Nephron (organoid): ENCODE measurements around the gene LRGUK.

Experiments
- H3K27ac Mint-ChIP-seq, 3 experiments: 2 replicates each; pipeline ENCODE4 v1.8.0; 2020; ENCODE audit warnings: mixed read lengths in 3 of 3, mild to moderate bottlenecking in 2 of 3, moderate library complexity in 1 of 3
- H3K27me3 Mint-ChIP-seq: 2 replicates; pipeline ENCODE4 v1.8.0; 2021; ENCODE audit warnings: low read depth, mild to moderate bottlenecking, moderate library complexity, mixed read lengths
- H3K36me3 Mint-ChIP-seq: 2 replicates; pipeline ENCODE4 v1.8.0; 2020; ENCODE audit warnings: low read depth, mixed read lengths
- H3K4me1 Mint-ChIP-seq: 2 replicates; pipeline ENCODE4 v1.8.0; 2020; ENCODE audit warnings: mixed read lengths
- H3K4me3 Mint-ChIP-seq, 3 experiments: 2 replicates each; pipeline ENCODE4 v1.8.0; 2020; ENCODE audit warnings: mild to moderate bottlenecking in 3 of 3, mixed read lengths in 3 of 3, moderate library complexity in 2 of 3
- H3K9me3 Mint-ChIP-seq: 2 replicates; pipeline ENCODE4 v1.8.0; 2020; ENCODE audit warnings: mixed read lengths
- CTCF ChIP-seq, 3 experiments: fragments of 200-600 bp; sonication (generic); IDR thresholded peaks; one replicate each; pipeline ENCODE4 v1.5.0; 2021; ENCODE audit warnings: antibody characterized with exemption in 3 of 3; ENCODE audit not compliant: unreplicated experiment in 3 of 3

Gene LRGUK

GRCh38 chr7:134098072-134098471 lies 29.1 kb upstream of the LRGUK start:
- H3K36me3 Mint-ChIP-seq: peaks cover 5% of the 10 kb centered on the region
- no peaks in the 10 kb centered on the region for H3K4me1 Mint-ChIP-seq
- no peak overlapping the region for H3K4me3 Mint-ChIP-seq
- peaks cover 37% of the 10 kb centered on the region for H3K9me3 Mint-ChIP-seq
- no peak for TF ChIP-seq CTCF (IDR thresholded peaks at IDR 0.05; ENCODE audit: unreplicated experiment in 3 of 3)
- H3K27me3 Mint-ChIP-seq: no peaks in the 10 kb centered on the region
- H3K27ac Mint-ChIP-seq: no peak overlapping the region

GRCh38 chr7:134101716-134102115 lies 25.4 kb upstream of the LRGUK start:
- TF ChIP-seq CTCF (IDR thresholded peaks at IDR 0.05; ENCODE audit: unreplicated experiment in 3 of 3): no peak
- Mint-ChIP-seq H3K4me1 (no peaks in the 10 kb centered on the region), H3K9me3 (peaks cover 8% of the 10 kb centered on the region), H3K27ac (no peak overlapping the region), H3K36me3 (no peaks in the 10 kb centered on the region), H3K27me3 (no peaks in the 10 kb centered on the region), H3K4me3 (no peak overlapping the region)

- Mint-ChIP-seq H3K36me3 (no peaks in the 10 kb centered on the region), H3K4me3 (no peak overlapping the region), H3K27ac (no peak overlapping the region), H3K9me3 (no peaks in the 10 kb centered on the region), H3K4me1 (no peaks in the 10 kb centered on the region), H3K27me3 (no peaks in the 10 kb centered on the region)
- TF ChIP-seq CTCF (IDR thresholded peaks at IDR 0.05; ENCODE audit: unreplicated experiment in 3 of 3): no peak
Observed at GRCh38 chr7:134104166-134104565, 23.0 kb upstream of the LRGUK start.

GRCh38 chr7:134105841-134106240 lies 21.3 kb upstream of the LRGUK start:
- H3K36me3 Mint-ChIP-seq: no peaks in the 10 kb centered on the region
- H3K27ac Mint-ChIP-seq: no peak overlapping the region
- no peaks in the 10 kb centered on the region for H3K9me3 Mint-ChIP-seq
- no peak overlapping the region for H3K4me3 Mint-ChIP-seq
- no peaks in the 10 kb centered on the region for H3K4me1 Mint-ChIP-seq
- no peaks in the 10 kb centered on the region for H3K27me3 Mint-ChIP-seq
- TF ChIP-seq CTCF (IDR thresholded peaks at IDR 0.05; ENCODE audit: unreplicated experiment in 3 of 3): no peak

- no peaks in the 10 kb centered on the region for H3K36me3 Mint-ChIP-seq
- H3K27me3 Mint-ChIP-seq: no peaks in the 10 kb centered on the region
- no peak overlapping the region for H3K27ac Mint-ChIP-seq
- H3K4me3 Mint-ChIP-seq: no peak overlapping the region
- no peaks in the 10 kb centered on the region for H3K9me3 Mint-ChIP-seq
- no peak for TF ChIP-seq CTCF (IDR thresholded peaks at IDR 0.05; ENCODE audit: unreplicated experiment in 3 of 3)
- H3K4me1 Mint-ChIP-seq: no peaks in the 10 kb centered on the region
Observed at GRCh38 chr7:134108802-134109201, 18.3 kb upstream of the LRGUK start.

- Mint-ChIP-seq H3K4me3 (no peak overlapping the region), H3K27me3 (no peaks in the 10 kb centered on the region), H3K36me3 (no peaks in the 10 kb centered on the region), H3K27ac (no peak overlapping the region), H3K9me3 (no peaks in the 10 kb centered on the region), H3K4me1 (no peaks in the 10 kb centered on the region)
- TF ChIP-seq CTCF (IDR thresholded peaks at IDR 0.05; ENCODE audit: unreplicated experiment in 3 of 3): no peak
Observed at GRCh38 chr7:134113655-134114054, 13.5 kb upstream of the LRGUK start.
